Effector CD8-positive, alpha-beta T cell (primary cell): ENCODE data around the gene SERPINB8.
A peak's percentile ranks its signal among the peaks of the same experiment; 100 is the strongest.
"Not testable (repeated sequence)": the region's sequence is repeated elsewhere in the genome, so short reads cannot be mapped to it uniquely, and the experiment has no call there.

Experiments
- DNase-seq: peaks from one replicate; lab custom pipeline; 2025; lab: John Stamatoyannopoulos, UW
- total RNA-seq, 4 experiments: gene quantifications; one replicate each; lab custom pipeline; 2026; lab: John Stamatoyannopoulos, UW

Gene SERPINB8
- 12.1 to 21.0 (median 16.6) reads per million in 4 experiments for total RNA-seq

- peak; percentile 68 for DNase-seq
These were observed at the start of gene SERPINB8 for GRCh38 chr18:63969942-63970808. Gene SERPINB8, plus strand, starts transcription at chr18:63970081. Its CDS starts 8,228 bp downstream, at chr18:63978309.

GRCh38 chr18:63922049-63922448 is 47.8 kb upstream of the SERPINB8 start:
- DNase-seq: no peak

GRCh38 chr18:63924551-63924950 is 45.3 kb upstream of the SERPINB8 start:
- DNase-seq: no peak

GRCh38 chr18:63928331-63928730 is 41.5 kb upstream of the SERPINB8 start:
- no peak for DNase-seq

GRCh38 chr18:63929369-63929768 is 40.5 kb upstream of the SERPINB8 start:
- not testable (repeated sequence) for DNase-seq

- no peak for DNase-seq
These were observed 39.0 kb upstream of the SERPINB8 start for GRCh38 chr18:63930773-63931354.

GRCh38 chr18:63936156-63936931 is 33.5 kb upstream of the SERPINB8 start:
- no peak for DNase-seq

GRCh38 chr18:63936932-63937393 is 32.9 kb upstream of the SERPINB8 start:
- DNase-seq: no peak

- DNase-seq: no peak
These were observed 29.9 kb upstream of the SERPINB8 start for GRCh38 chr18:63940008-63940407.

GRCh38 chr18:63940543-63941050 is 29.3 kb upstream of the SERPINB8 start:
- not testable (repeated sequence) for DNase-seq

- DNase-seq: no peak
These were observed 22.7 kb upstream of the SERPINB8 start for GRCh38 chr18:63947051-63947790.

GRCh38 chr18:63949068-63949737 is 20.7 kb upstream of the SERPINB8 start, which contains the start of gene HMSD:
Gene HMSD, plus strand, starts transcription at chr18:63949301. Its CDS starts 4,155 bp downstream, at chr18:63953456.
- no peak for DNase-seq

GRCh38 chr18:63951302-63951705 is 18.6 kb upstream of the SERPINB8 start:
- no peak for DNase-seq

GRCh38 chr18:63953811-63954210 is 16.1 kb upstream of the SERPINB8 start:
- DNase-seq: no peak

GRCh38 chr18:63956755-63957154 is 13.1 kb upstream of the SERPINB8 start:
- no peak for DNase-seq

- DNase-seq: no peak
These were observed 9.0 kb upstream of the SERPINB8 start for GRCh38 chr18:63960891-63961290.

- no peak for DNase-seq
These were observed 8.4 kb upstream of the SERPINB8 start for GRCh38 chr18:63961435-63961980.

GRCh38 chr18:63962137-63962536 is 7.7 kb upstream of the SERPINB8 start:
- no peak for DNase-seq

- DNase-seq: peak; percentile 3
These were observed 6.1 kb upstream of the SERPINB8 start for GRCh38 chr18:63963615-63964256.

- DNase-seq: no peak
These were observed 5.0 kb upstream of the SERPINB8 start for GRCh38 chr18:63964908-63965307.
